ENCODE results near the gene POU6F2.

- no peak for TF ChIP-seq CTCF (IDR thresholded peaks at IDR 0.05)
- no peak for TF ChIP-seq ZFX (IDR thresholded peaks at IDR 0.05; ENCODE audit: borderline replicate concordance)
These were observed 27.4 kb upstream of the POU6F2 start for GRCh38 chr7:38950309-38950708.

All from 22Rv1 (cell line).